ENCODE measurements around the gene DNAH2. TPM values are rescaled to one million over a fixed set of nuclear protein-coding genes. Genes with fewer than 3 reads are reported as not detected.
"Not testable (repeated sequence)": the region's sequence is repeated elsewhere in the genome, so short reads cannot be mapped to it uniquely, and the experiment has no call there.

Gene DNAH2
- total and polyA plus RNA-seq, 4 donors = 1.5 to 14.0 (median 7.6) TPM

DNA sequence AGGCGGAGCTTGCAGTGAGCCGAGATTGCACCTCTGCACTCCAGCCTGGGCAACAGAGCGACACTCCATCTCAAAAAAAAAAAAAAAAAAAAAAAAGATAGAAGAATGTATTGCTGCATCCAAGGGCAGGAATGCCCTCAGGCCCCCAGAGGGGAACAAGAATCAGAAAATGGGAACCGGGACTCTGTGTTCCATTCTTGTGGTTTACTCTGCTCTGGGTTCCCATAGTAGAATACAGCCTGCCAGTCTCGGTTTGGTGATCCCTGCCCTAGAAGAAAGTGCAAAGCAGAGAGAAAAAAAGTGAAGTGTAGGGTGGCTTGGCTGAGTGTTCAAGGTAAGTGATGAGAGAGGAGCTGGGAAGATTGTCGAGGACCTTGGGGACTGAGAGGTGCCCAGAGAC, 89.0 kb downstream of the DNAH2 start:
- H3K27ac ChIP-seq (ENCODE audit: low read depth in 1 of 2, low read length in 1 of 2) = no peak overlapping the region
- TF ChIP-seq, protein P1, sequence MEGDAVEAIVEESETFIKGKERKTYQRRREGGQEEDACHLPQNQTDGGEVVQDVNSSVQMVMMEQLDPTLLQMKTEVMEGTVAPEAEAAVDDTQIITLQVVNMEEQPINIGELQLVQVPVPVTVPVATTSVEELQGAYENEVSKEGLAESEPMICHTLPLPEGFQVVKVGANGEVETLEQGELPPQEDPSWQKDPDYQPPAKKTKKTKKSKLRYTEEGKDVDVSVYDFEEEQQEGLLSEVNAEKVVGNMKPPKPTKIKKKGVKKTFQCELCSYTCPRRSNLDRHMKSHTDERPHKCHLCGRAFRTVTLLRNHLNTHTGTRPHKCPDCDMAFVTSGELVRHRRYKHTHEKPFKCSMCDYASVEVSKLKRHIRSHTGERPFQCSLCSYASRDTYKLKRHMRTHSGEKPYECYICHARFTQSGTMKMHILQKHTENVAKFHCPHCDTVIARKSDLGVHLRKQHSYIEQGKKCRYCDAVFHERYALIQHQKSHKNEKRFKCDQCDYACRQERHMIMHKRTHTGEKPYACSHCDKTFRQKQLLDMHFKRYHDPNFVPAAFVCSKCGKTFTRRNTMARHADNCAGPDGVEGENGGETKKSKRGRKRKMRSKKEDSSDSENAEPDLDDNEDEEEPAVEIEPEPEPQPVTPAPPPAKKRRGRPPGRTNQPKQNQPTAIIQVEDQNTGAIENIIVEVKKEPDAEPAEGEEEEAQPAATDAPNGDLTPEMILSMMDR (IDR thresholded peaks at IDR 0.05; ENCODE audit: control extremely low read depth, extremely low read depth) = no peak
- no peaks in the 10 kb centered on the region for H3K36me3 ChIP-seq (ENCODE audit: control insufficient read depth in 4 of 4, insufficient read depth in 4 of 4, low read length in 4 of 4)
- H3K4me3 ChIP-seq = no peak overlapping the region
- no peaks in the 10 kb centered on the region for H3K27me3 ChIP-seq (ENCODE audit: control insufficient read depth in 3 of 3, insufficient read depth in 3 of 3, low read length in 2 of 3)
- DNase-seq (no peak), ATAC-seq (ENCODE audit: insufficient read depth, low FRiP score) (no peak)
- peaks cover 0 to 6% (median 0%) of the 10 kb centered on the region in 5 donors for H3K4me1 ChIP-seq (ENCODE audit: control insufficient read depth in 5 of 5, insufficient read depth in 5 of 5, low read length in 5 of 5)
- H3K9ac ChIP-seq (ENCODE audit: insufficient read depth in 1 of 2, low read length in 2 of 2) = no peak overlapping the region
- H3K9me3 ChIP-seq (ENCODE audit: control insufficient read depth in 4 of 4, insufficient read depth in 3 of 4, low read length in 3 of 4) = no peaks in the 10 kb centered on the region
- 63 to 79% methylated on average over 5 to 6 of the region's 6 CpGs for WGBS, 2 donors

DNA sequence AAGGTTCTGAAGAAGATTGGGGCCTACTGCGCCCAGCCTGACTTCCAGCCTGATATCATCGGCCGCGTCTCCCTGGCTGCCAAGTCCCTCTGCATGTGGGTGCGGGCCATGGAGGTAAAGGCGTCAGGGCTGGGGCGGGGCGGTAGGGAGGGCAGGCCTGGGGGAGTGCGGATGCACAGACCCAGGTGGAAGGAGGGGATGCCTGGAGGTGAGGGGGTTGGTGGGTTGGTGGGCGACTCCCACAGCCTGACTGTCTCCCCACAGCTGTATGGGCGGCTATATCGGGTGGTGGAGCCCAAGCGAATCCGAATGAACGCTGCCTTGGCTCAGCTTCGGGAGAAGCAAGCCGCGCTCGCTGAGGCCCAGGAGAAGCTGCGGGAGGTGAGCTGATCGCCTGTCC, 89.7 kb downstream of the DNAH2 start:
- no peaks in the 10 kb centered on the region for H3K9me3 ChIP-seq (ENCODE audit: control insufficient read depth in 4 of 4, insufficient read depth in 3 of 4, low read length in 3 of 4)
- H3K36me3 ChIP-seq (ENCODE audit: control insufficient read depth in 4 of 4, insufficient read depth in 4 of 4, low read length in 4 of 4) = no peaks in the 10 kb centered on the region
- no peak for DNase-seq
- no peaks in the 10 kb centered on the region for H3K27me3 ChIP-seq (ENCODE audit: control insufficient read depth in 3 of 3, insufficient read depth in 3 of 3, low read length in 2 of 3)
- TF ChIP-seq, protein P1 (IDR thresholded peaks at IDR 0.05; ENCODE audit: control extremely low read depth, extremely low read depth) = no peak
- ATAC-seq (ENCODE audit: insufficient read depth, low FRiP score) = no peak
- H3K9ac ChIP-seq (ENCODE audit: insufficient read depth in 1 of 2, low read length in 2 of 2) = no peak overlapping the region
- no peak overlapping the region for H3K4me3 ChIP-seq
- no peak overlapping the region for H3K27ac ChIP-seq (ENCODE audit: low read depth in 1 of 2, low read length in 1 of 2)
- H3K4me1 ChIP-seq (ENCODE audit: control insufficient read depth in 5 of 5, insufficient read depth in 5 of 5, low read length in 5 of 5) = peaks cover 0 to 6% (median 0%) of the 10 kb centered on the region in 5 donors
- 92 to 95% methylated on average over 21 of the region's 21 CpGs for WGBS, 2 donors

DNA sequence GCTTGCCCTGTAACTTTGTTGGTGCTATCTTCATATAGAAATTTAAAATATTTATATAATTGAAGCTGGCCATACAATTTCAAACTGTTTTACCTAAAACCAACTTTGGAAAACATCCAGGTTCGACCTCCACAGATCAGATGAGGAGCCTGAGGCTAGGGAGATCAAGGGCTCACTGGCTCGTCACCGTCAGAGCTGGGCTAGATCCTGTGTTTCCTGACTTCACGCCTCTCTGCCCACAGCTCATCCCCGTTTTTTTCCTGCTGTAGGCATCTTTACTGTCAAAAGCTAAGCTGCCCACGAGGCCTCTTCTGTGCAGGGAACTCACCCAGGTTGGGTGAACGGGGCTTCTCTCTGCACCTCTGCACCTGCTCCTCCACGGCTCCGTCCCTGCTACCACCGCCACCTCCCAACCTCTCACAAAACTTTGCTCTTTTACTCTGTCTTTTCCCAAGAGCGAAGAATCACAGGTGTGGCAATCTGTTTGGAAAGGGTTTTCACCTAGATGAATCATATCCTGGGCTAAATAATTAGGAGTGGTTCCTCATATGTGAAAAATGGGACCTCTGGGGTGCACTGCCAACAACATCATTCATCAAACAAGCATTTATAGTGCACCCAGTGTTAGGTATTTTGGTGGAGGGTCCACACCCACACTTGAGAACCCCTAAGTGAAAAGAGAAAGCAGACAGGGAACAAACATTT, 91.7 kb downstream of the DNAH2 start:
- no peaks in the 10 kb centered on the region for H3K27me3 ChIP-seq (ENCODE audit: control insufficient read depth in 3 of 3, insufficient read depth in 3 of 3, low read length in 2 of 3)
- no peak overlapping the region for H3K27ac ChIP-seq (ENCODE audit: low read depth in 1 of 2, low read length in 1 of 2)
- TF ChIP-seq, protein P1 (IDR thresholded peaks at IDR 0.05; ENCODE audit: control extremely low read depth, extremely low read depth) = no peak
- no peaks in the 10 kb centered on the region for H3K36me3 ChIP-seq (ENCODE audit: control insufficient read depth in 4 of 4, insufficient read depth in 4 of 4, low read length in 4 of 4)
- peaks cover 0 to 2% (median 0%) of the 10 kb centered on the region in 5 donors for H3K4me1 ChIP-seq (ENCODE audit: control insufficient read depth in 5 of 5, insufficient read depth in 5 of 5, low read length in 5 of 5)
- ATAC-seq (ENCODE audit: insufficient read depth, low FRiP score) (no peak), DNase-seq (no peak)
- no peaks in the 10 kb centered on the region for H3K9me3 ChIP-seq (ENCODE audit: control insufficient read depth in 4 of 4, insufficient read depth in 3 of 4, low read length in 3 of 4)
- WGBS, 2 donors = 70 to 81% methylated on average over 11 of the region's 11 CpGs
- no peak overlapping the region for H3K9ac ChIP-seq (ENCODE audit: insufficient read depth in 1 of 2, low read length in 2 of 2)
- H3K4me3 ChIP-seq = no peak overlapping the region

DNA sequence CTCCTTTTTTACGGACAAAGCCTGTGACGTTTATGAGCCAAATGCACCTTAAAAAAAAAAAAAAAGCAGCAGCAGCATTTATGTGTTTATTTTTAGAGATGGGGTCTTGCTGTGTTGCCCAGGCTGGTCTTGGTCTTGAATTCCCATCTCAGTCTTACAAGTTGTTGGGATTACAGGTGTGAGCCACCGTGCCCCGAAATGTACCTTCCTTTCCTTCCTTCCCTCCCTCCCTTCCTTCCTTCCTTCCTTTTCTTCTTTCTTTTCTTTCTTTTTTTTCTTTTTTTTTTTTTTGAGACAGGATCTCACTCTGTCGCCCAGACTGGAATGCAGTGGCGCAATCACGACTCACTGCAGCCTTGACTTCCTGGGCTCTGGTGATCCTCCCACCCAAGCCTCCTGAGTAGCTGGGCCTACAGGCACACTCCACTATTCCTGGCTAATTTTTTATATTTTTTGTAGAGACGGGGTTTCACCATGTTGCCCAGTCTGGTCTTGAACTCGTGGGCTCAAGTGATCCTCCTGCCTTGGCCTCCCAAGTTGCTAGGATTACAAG, 92.3 kb downstream of the DNAH2 start:
- not testable (repeated sequence) for H3K4me3 ChIP-seq; H3K36me3 ChIP-seq (ENCODE audit: control insufficient read depth in 4 of 4, insufficient read depth in 4 of 4, low read length in 4 of 4); ATAC-seq (ENCODE audit: insufficient read depth, low FRiP score); H3K27ac ChIP-seq (ENCODE audit: low read depth in 1 of 2, low read length in 1 of 2); H3K9me3 ChIP-seq (ENCODE audit: control insufficient read depth in 4 of 4, insufficient read depth in 3 of 4, low read length in 3 of 4); DNase-seq; H3K4me1 ChIP-seq (ENCODE audit: control insufficient read depth in 5 of 5, insufficient read depth in 5 of 5, low read length in 5 of 5); H3K9ac ChIP-seq (ENCODE audit: insufficient read depth in 1 of 2, low read length in 2 of 2); H3K27me3 ChIP-seq (ENCODE audit: control insufficient read depth in 3 of 3, insufficient read depth in 3 of 3, low read length in 2 of 3)
- 60 to 69% methylated on average over 9 of the region's 9 CpGs for WGBS, 2 donors

Data from lung (tissue), 12 donors.